ENCODE measurements around the gene PCDHB12.
"Not testable (repeated sequence)": the region's sequence is repeated elsewhere in the genome, so short reads cannot be mapped to it uniquely, and the experiment has no call there.

PCDHB12 gene

DNA sequence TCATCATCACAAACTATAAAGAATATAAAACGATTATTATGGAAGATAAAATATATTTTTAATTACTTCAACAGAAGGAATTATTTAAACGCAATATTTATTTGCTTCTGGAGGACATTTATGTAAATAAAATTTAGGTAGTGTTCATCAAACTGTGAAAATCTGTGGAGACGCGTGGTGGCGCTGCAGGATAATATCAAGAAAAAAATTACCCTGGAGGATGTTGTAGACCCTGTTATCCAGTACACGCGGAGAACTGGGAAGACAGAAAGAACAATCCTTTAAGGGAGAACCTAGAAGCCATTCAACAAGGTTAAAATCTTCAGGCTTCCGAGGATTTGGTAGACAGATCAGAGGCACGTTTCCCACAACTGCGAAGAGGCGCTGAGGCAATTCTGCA, at the start of gene PCDHB12:
PCDHB12 (plus strand) TSS at position 242 of the 400 bp plus-strand sequence. CDS start 189 bp downstream, outside the sequence.
- Histone ChIP-seq H3K36me3 (ENCODE audit: insufficient read depth, low read length) (no peaks in the 10 kb centered on the region), H3K4me3 (ENCODE audit: low read length, poor library complexity, severe bottlenecking) (no peak within 1 kb of the TSS), H3K79me2 (ENCODE audit: insufficient read depth, low read length) (no peaks in the 10 kb centered on the region), H3K27me3 (ENCODE audit: insufficient read depth, low read length, poor library complexity, severe bottlenecking) (no peaks in the 10 kb centered on the region), H3K9me2 (replicated peaks; ENCODE audit: low read depth, low read length) (no peaks in the 10 kb centered on the region), H3K9ac (ENCODE audit: low read depth, low read length, poor library complexity, severe bottlenecking) (no peak within 1 kb of the TSS), H3K4me1 (ENCODE audit: insufficient read depth, low read length, poor library complexity, severe bottlenecking) (no peaks in the 10 kb centered on the region), H3K9me3 (ENCODE audit: insufficient read depth, low read depth, low read length) (no peaks in the 10 kb centered on the region), H2AFZ (ENCODE audit: low read length) (no peak within 1 kb of the TSS), H3F3A (ENCODE audit: low read depth) (no peaks in the 10 kb centered on the region), H3K4me2 (ENCODE audit: low read depth, low read length, poor library complexity, severe bottlenecking) (no peak within 1 kb of the TSS), H4K20me1 (ENCODE audit: insufficient read depth, low read length, poor library complexity, severe bottlenecking) (no peaks in the 10 kb centered on the region)
- TF ChIP-seq, protein P1, sequence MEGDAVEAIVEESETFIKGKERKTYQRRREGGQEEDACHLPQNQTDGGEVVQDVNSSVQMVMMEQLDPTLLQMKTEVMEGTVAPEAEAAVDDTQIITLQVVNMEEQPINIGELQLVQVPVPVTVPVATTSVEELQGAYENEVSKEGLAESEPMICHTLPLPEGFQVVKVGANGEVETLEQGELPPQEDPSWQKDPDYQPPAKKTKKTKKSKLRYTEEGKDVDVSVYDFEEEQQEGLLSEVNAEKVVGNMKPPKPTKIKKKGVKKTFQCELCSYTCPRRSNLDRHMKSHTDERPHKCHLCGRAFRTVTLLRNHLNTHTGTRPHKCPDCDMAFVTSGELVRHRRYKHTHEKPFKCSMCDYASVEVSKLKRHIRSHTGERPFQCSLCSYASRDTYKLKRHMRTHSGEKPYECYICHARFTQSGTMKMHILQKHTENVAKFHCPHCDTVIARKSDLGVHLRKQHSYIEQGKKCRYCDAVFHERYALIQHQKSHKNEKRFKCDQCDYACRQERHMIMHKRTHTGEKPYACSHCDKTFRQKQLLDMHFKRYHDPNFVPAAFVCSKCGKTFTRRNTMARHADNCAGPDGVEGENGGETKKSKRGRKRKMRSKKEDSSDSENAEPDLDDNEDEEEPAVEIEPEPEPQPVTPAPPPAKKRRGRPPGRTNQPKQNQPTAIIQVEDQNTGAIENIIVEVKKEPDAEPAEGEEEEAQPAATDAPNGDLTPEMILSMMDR (conservative IDR thresholded peaks at IDR 0.05; ENCODE audit: low read length), result no peak
- no peak for TF ChIP-seq EZH2phosphoT487 (IDR thresholded peaks at IDR 0.05; ENCODE audit: borderline replicate concordance)

DNA sequence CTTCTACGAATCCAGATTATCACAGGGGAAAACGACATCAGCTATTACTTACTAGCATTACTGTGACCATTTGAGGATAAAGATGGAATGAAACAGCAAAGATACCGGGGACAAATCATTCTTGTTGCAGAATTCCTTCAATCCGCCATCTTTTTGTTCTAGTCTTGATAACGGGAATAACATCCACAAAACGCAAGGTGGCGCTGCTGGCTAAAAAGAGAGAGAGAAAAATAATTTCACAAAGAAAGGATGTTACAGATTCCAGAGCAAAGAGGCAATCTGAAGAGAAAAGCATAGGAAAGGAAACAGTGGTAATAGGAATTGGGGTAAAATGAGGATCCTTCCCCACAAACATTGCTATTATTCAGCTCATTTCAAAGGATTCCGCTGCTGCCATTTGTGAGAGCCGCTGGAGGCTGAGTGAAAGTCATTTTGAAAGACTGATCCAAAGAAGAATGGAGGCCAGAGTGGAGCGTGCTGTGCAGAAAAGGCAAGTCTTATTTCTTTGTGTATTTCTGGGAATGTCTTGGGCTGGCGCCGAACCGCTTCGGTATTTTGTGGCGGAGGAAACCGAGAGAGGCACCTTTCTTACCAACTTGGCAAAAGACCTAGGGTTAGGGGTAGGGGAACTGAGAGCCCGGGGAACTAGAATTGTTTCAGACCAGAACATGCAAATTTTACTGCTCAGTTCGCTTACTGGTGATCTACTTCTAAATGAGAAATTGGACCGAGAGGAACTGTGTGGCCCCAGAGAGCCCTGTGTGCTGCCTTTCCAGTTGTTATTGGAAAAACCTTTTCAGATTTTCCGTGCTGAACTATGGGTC, 35.9 kb upstream of the PCDHB12 start, which contains the start of gene PCDHB7:
PCDHB7 (plus strand) TSS at position 264 of the 824 bp plus-strand sequence; CDS start at position 456, 192 bp downstream.
- no peaks in the 10 kb centered on the region for H3K79me2 ChIP-seq (ENCODE audit: insufficient read depth, low read length)
- no peaks in the 10 kb centered on the region for H3K9me3 ChIP-seq (ENCODE audit: insufficient read depth, low read depth, low read length)
- no peaks in the 10 kb centered on the region for H3K9me2 ChIP-seq (replicated peaks; ENCODE audit: low read depth, low read length)
- no peak within 1 kb of the TSS for H3K9ac ChIP-seq (ENCODE audit: low read depth, low read length, poor library complexity, severe bottlenecking)
- no peaks in the 10 kb centered on the region for H3F3A ChIP-seq (ENCODE audit: low read depth)
- no peaks in the 10 kb centered on the region for H3K36me3 ChIP-seq (ENCODE audit: insufficient read depth, low read length)
- no peak within 1 kb of the TSS for H3K4me2 ChIP-seq (ENCODE audit: low read depth, low read length, poor library complexity, severe bottlenecking)
- no peak within 1 kb of the TSS for H2AFZ ChIP-seq (ENCODE audit: low read length)
- H3K4me1 ChIP-seq (ENCODE audit: insufficient read depth, low read length, poor library complexity, severe bottlenecking), result no peaks in the 10 kb centered on the region
- no peaks in the 10 kb centered on the region for H3K27me3 ChIP-seq (ENCODE audit: insufficient read depth, low read length, poor library complexity, severe bottlenecking)
- no peaks in the 10 kb centered on the region for H4K20me1 ChIP-seq (ENCODE audit: insufficient read depth, low read length, poor library complexity, severe bottlenecking)
- no peak within 1 kb of the TSS for H3K4me3 ChIP-seq (ENCODE audit: low read length, poor library complexity, severe bottlenecking)
- no peak for TF ChIP-seq EZH2phosphoT487 (IDR thresholded peaks at IDR 0.05; ENCODE audit: borderline replicate concordance)
- TF ChIP-seq, protein P1 (conservative IDR thresholded peaks at IDR 0.05; ENCODE audit: low read length), result peak; percentile 43

DNA sequence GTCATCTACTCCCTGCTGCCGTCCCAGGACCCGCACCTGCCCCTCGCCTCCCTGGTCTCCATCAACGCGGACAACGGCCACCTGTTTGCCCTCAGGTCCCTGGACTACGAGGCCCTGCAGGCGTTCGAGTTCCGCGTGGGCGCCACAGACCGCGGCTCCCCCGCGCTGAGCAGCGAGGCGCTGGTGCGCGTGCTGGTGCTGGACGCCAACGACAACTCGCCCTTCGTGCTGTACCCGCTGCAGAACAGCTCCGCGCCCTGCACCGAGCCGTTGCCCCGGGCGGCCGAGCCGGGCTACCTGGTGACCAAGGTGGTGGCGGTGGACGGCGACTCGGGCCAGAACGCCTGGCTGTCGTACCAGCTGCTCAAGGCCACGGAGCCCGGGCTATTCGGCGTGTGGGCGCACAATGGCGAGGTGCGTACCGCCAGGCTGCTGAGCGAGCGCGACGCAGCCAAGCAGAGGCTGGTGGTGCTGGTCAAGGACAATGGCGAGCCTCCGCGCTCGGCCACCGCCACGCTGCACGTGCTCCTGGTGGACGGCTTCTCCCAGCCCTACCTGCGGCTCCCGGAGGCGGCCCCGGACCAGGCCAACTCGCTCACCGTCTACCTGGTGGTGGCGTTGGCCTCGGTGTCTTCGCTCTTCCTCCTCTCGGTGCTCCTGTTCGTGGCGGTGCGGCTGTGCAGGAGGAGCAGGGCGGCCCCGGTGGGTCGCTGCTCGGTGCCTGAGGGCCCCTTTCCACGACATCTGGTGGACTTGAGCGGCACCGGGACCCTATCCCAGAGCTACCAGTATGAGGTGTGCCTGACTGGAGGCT, 34.0 kb upstream of the PCDHB12 start:
- H3K79me2 ChIP-seq (ENCODE audit: insufficient read depth, low read length); H3K9ac ChIP-seq (ENCODE audit: low read depth, low read length, poor library complexity, severe bottlenecking); H3K9me3 ChIP-seq (ENCODE audit: insufficient read depth, low read depth, low read length); H3K36me3 ChIP-seq (ENCODE audit: insufficient read depth, low read length); H3F3A ChIP-seq (ENCODE audit: low read depth); H3K9me2 ChIP-seq (replicated peaks; ENCODE audit: low read depth, low read length); H3K4me1 ChIP-seq (ENCODE audit: insufficient read depth, low read length, poor library complexity, severe bottlenecking); H2AFZ ChIP-seq (ENCODE audit: low read length); H3K4me2 ChIP-seq (ENCODE audit: low read depth, low read length, poor library complexity, severe bottlenecking); H3K27me3 ChIP-seq (ENCODE audit: insufficient read depth, low read length, poor library complexity, severe bottlenecking); H3K4me3 ChIP-seq (ENCODE audit: low read length, poor library complexity, severe bottlenecking); H4K20me1 ChIP-seq (ENCODE audit: insufficient read depth, low read length, poor library complexity, severe bottlenecking): not testable (repeated sequence)
